Vagina (tissue), 2 donors: ENCODE measurements around the gene TMTC3.

Experiments used
- CTCF ChIP-seq, 3 experiments: fragments of 450-650 bp in 2 of 3; fragments of 200-600 bp in 1 of 3; sonication (generic) in 1 of 3; IDR thresholded peaks; one replicate each; pipeline ENCODE4 v1.5.1; 2017 to 2019; ENCODE audit warnings: antibody characterized with exemption in 3 of 3, mild to moderate bottlenecking in 2 of 3, moderate library complexity in 2 of 3
- POLR2A ChIP-seq, 2 donors: fragments of 450-650 bp; IDR thresholded peaks; one replicate each; pipeline ENCODE4 v1.6.1; 2017; ENCODE audit warnings: antibody characterized with exemption in 2 of 2, mild to moderate bottlenecking in 2 of 2, moderate library complexity in 2 of 2

- no peak for TF ChIP-seq CTCF (IDR thresholded peaks at IDR 0.05)
- TF ChIP-seq POLR2A (IDR thresholded peaks at IDR 0.05): no peak
These were observed 88.2 kb downstream of the TMTC3 start for GRCh38 chr12:88230271-88230670.
